ENCODE results near the gene PLCH1.

GRCh38 chr3:155611456-155611855 is 133.4 kb downstream of the PLCH1 start:
- TF ChIP-seq POLR2A (IDR thresholded peaks at IDR 0.05) (no peak), CTCF (IDR thresholded peaks at IDR 0.05) (no peak)

All from uterus (tissue), 2 donors.